Skeletal muscle satellite cell (primary cell): ENCODE data around the gene RBFOX2.
"Not testable (repeated sequence)": the region's sequence is repeated elsewhere in the genome, so short reads cannot be mapped to it uniquely, and the experiment has no call there.

ENCODE experiments used
- H3K27me3 ChIP-seq: 2 replicates; pipeline ENCODE4 v1.7.0; 2013; ENCODE audit warnings: low read length; ENCODE audit not compliant: control insufficient read depth, insufficient read depth
- H3K36me3 ChIP-seq: 2 replicates; pipeline ENCODE4 v1.7.0; 2013; ENCODE audit warnings: mild to moderate bottlenecking, control low read depth, low read length; ENCODE audit not compliant: insufficient read depth
- H3K4me1 ChIP-seq: 2 replicates; pipeline ENCODE4 v1.7.0; 2013; ENCODE audit warnings: low read length; ENCODE audit not compliant: control insufficient read depth, insufficient read depth
- H3K4me2 ChIP-seq: 2 replicates; pipeline ENCODE4 v1.7.0; 2013; ENCODE audit warnings: mild to moderate bottlenecking, low read length
- H3K4me3 ChIP-seq: 2 replicates; pipeline ENCODE4 v1.7.0; 2013; ENCODE audit warnings: low read length
- H3K9ac ChIP-seq: 2 replicates; pipeline ENCODE4 v1.7.0; 2013; ENCODE audit warnings: mild to moderate bottlenecking, low read depth, low read length, moderate library complexity
- H3K9me3 ChIP-seq: replicated peaks from 2 replicates; pipeline ENCODE4 v1.7.0; 2013; ENCODE audit warnings: mild to moderate bottlenecking, control low read depth, low read length

The RBFOX2 gene

GRCh38 chr22:35719212-35719875 is 309.3 kb downstream of the RBFOX2 start:
- H3K27me3 ChIP-seq: peaks cover 12% of the 10 kb centered on the region
- no peaks in the 10 kb centered on the region for H3K9me3 ChIP-seq
- no peaks in the 10 kb centered on the region for H3K4me1 ChIP-seq
- no peak overlapping the region for H3K4me3 ChIP-seq
- no peak overlapping the region for H3K4me2 ChIP-seq
- H3K36me3 ChIP-seq: no peaks in the 10 kb centered on the region
- H3K9ac ChIP-seq: no peak overlapping the region

GRCh38 chr22:35717572-35717971 is 311.1 kb downstream of the RBFOX2 start, which contains the start of gene APOL5:
TSS of gene APOL5 (plus strand) at chr22:35717872. CDS start at chr22:35717872, 0 bp downstream.
- H3K9me3 ChIP-seq: no peaks in the 10 kb centered on the region
- no peak within 1 kb of the TSS for H3K4me3 ChIP-seq
- no peaks in the 10 kb centered on the region for H3K36me3 ChIP-seq
- no peaks in the 10 kb centered on the region for H3K4me1 ChIP-seq
- H3K27me3 ChIP-seq: peaks cover 13% of the 10 kb centered on the region
- no peak within 1 kb of the TSS for H3K9ac ChIP-seq
- H3K4me2 ChIP-seq: no peak within 1 kb of the TSS

- Histone ChIP-seq H3K4me1 (no peaks in the 10 kb centered on the region), H3K36me3 (no peaks in the 10 kb centered on the region), H3K9me3 (no peaks in the 10 kb centered on the region), H3K4me2 (no peak overlapping the region), H3K9ac (no peak overlapping the region), H3K4me3 (no peak overlapping the region), H3K27me3 (peaks cover 9% of the 10 kb centered on the region)
Observed at GRCh38 chr22:35712672-35713071, 316.0 kb downstream of the RBFOX2 start.

- Histone ChIP-seq H3K4me1 (no peaks in the 10 kb centered on the region), H3K36me3 (no peaks in the 10 kb centered on the region), H3K9me3 (no peaks in the 10 kb centered on the region), H3K4me3 (no peak overlapping the region), H3K9ac (no peak overlapping the region), H3K27me3 (peaks cover 9% of the 10 kb centered on the region), H3K4me2 (no peak overlapping the region)
Observed at GRCh38 chr22:35711336-35711735, 317.3 kb downstream of the RBFOX2 start.

- Histone ChIP-seq H3K4me1 (peaks cover 9% of the 10 kb centered on the region), H3K9me3 (no peaks in the 10 kb centered on the region), H3K4me3 (no peak overlapping the region), H3K4me2 (no peak overlapping the region), H3K9ac (no peak overlapping the region), H3K36me3 (no peaks in the 10 kb centered on the region), H3K27me3 (no peaks in the 10 kb centered on the region)
Observed at GRCh38 chr22:35708917-35709316, 319.7 kb downstream of the RBFOX2 start.

- Histone ChIP-seq H3K27me3 (no peaks in the 10 kb centered on the region), H3K4me3 (no peak overlapping the region), H3K4me2 (no peak overlapping the region), H3K9ac (no peak overlapping the region), H3K36me3 (no peaks in the 10 kb centered on the region), H3K4me1 (peaks cover 13% of the 10 kb centered on the region), H3K9me3 (no peaks in the 10 kb centered on the region)
Observed at GRCh38 chr22:35708453-35708852, 320.2 kb downstream of the RBFOX2 start.

- Histone ChIP-seq H3K4me1 (peaks cover 13% of the 10 kb centered on the region), H3K4me2 (peak overlapping the region; percentile 7), H3K36me3 (no peaks in the 10 kb centered on the region), H3K9ac (no peak overlapping the region), H3K4me3 (no peak overlapping the region), H3K9me3 (no peaks in the 10 kb centered on the region), H3K27me3 (no peaks in the 10 kb centered on the region)
Observed at GRCh38 chr22:35705141-35705540, 323.5 kb downstream of the RBFOX2 start.

GRCh38 chr22:35703861-35704584 is 324.6 kb downstream of the RBFOX2 start:
- H3K4me1 ChIP-seq: peaks cover 13% of the 10 kb centered on the region
- no peak overlapping the region for H3K4me2 ChIP-seq
- no peaks in the 10 kb centered on the region for H3K9me3 ChIP-seq
- H3K9ac ChIP-seq: no peak overlapping the region
- no peak overlapping the region for H3K4me3 ChIP-seq
- no peaks in the 10 kb centered on the region for H3K36me3 ChIP-seq
- no peaks in the 10 kb centered on the region for H3K27me3 ChIP-seq

GRCh38 chr22:35699852-35700251 is 328.8 kb downstream of the RBFOX2 start:
- not testable (repeated sequence) for H3K4me3 ChIP-seq

GRCh38 chr22:35697142-35697541 is 331.5 kb downstream of the RBFOX2 start:
- no peaks in the 10 kb centered on the region for H3K4me1 ChIP-seq
- no peaks in the 10 kb centered on the region for H3K9me3 ChIP-seq
- no peak overlapping the region for H3K9ac ChIP-seq
- no peaks in the 10 kb centered on the region for H3K27me3 ChIP-seq
- no peaks in the 10 kb centered on the region for H3K36me3 ChIP-seq
- H3K4me3 ChIP-seq: no peak overlapping the region
- H3K4me2 ChIP-seq: no peak overlapping the region

More at GRCh38 chr22:35699852-35700251, 328.8 kb downstream of the RBFOX2 start:
- H3K4me1 ChIP-seq: peaks cover 11% of the 10 kb centered on the region
- not testable (repeated sequence) for H3K9me3 ChIP-seq, H3K27me3 ChIP-seq, H3K4me2 ChIP-seq, H3K9ac ChIP-seq, H3K36me3 ChIP-seq

- Histone ChIP-seq H3K9ac (no peak overlapping the region), H3K36me3 (no peaks in the 10 kb centered on the region), H3K4me3 (no peak overlapping the region), H3K4me1 (no peaks in the 10 kb centered on the region), H3K27me3 (no peaks in the 10 kb centered on the region), H3K4me2 (no peak overlapping the region), H3K9me3 (no peaks in the 10 kb centered on the region)
Observed at GRCh38 chr22:35695202-35695601, 333.4 kb downstream of the RBFOX2 start.

- H3K4me2 ChIP-seq: no peak overlapping the region
- no peak overlapping the region for H3K4me3 ChIP-seq
- H3K9me3 ChIP-seq: no peaks in the 10 kb centered on the region
- no peaks in the 10 kb centered on the region for H3K4me1 ChIP-seq
- H3K9ac ChIP-seq: no peak overlapping the region
- H3K36me3 ChIP-seq: no peaks in the 10 kb centered on the region
- H3K27me3 ChIP-seq: no peaks in the 10 kb centered on the region
Observed at GRCh38 chr22:35690001-35690400, 338.6 kb downstream of the RBFOX2 start.
